Tibial nerve (tissue), 4 donors: ENCODE results near the gene CIDEA. TPM values are rescaled to one million over a fixed set of nuclear protein-coding genes. Genes with fewer than 3 reads are reported as not detected.
"Not testable (repeated sequence)": the region's sequence is repeated elsewhere in the genome, so short reads cannot be mapped to it uniquely, and the experiment has no call there.

Source experiments
- DNase-seq, 2 donors: peaks; one replicate each; pipeline ENCODE4 v3.0.0-alpha.2; 2019; ENCODE audit warnings: low spot score in 2 of 2
- H3K27ac ChIP-seq, 4 donors: fragments of 200-600 bp; sonication (generic) in 3 of 4; one replicate each; pipeline ENCODE4 v1.5.1; 2017 to 2019; ENCODE audit warnings: mild to moderate bottlenecking in 1 of 4
- H3K27me3 ChIP-seq, 2 donors: fragments of 200-600 bp; sonication (generic) in 1 of 2; one replicate each; pipeline versions ENCODE4 v1.5.1 to v1.6.0; 2017 to 2019
- H3K36me3 ChIP-seq, 3 donors: fragments of 200-600 bp; sonication (generic); one replicate each; pipeline ENCODE4 v1.5.1; 2018 to 2019
- H3K4me1 ChIP-seq, 4 donors: fragments of 200-600 bp; sonication (generic) in 3 of 4; one replicate each; pipeline ENCODE4 v1.5.1; 2017 to 2019
- H3K4me3 ChIP-seq, 4 donors: fragments of 200-600 bp; sonication (generic) in 3 of 4; one replicate each; pipeline ENCODE4 v1.5.1; 2017 to 2019; ENCODE audit warnings: mild to moderate bottlenecking in 1 of 4, moderate library complexity in 1 of 4
- H3K9me3 ChIP-seq, 4 donors: fragments of 200-600 bp; sonication (generic) in 3 of 4; one replicate each; pipeline ENCODE4 v1.5.1; 2017 to 2019
- CTCF ChIP-seq, 5 experiments: fragments of 200-600 bp in 3 of 5; fragments of 450-650 bp in 2 of 5; sonication (generic) in 3 of 5; IDR thresholded peaks; one replicate each; pipeline ENCODE4 v1.5.1; 2016 to 2019; ENCODE audit warnings: antibody characterized with exemption in 5 of 5, mild to moderate bottlenecking in 3 of 5, moderate library complexity in 2 of 5
- EP300 ChIP-seq, 2 donors: sonication (generic); formaldehyde crosslinking; IDR thresholded peaks; one replicate each; pipeline ENCODE4 v1.6.1; 2017; ENCODE audit warnings: antibody characterized with exemption in 2 of 2, mild to moderate bottlenecking in 1 of 2
- POLR2A ChIP-seq, 2 donors: fragments of 450-650 bp; IDR thresholded peaks; one replicate each; pipeline ENCODE4 v1.6.1; 2017; ENCODE audit warnings: antibody characterized with exemption in 2 of 2, mild to moderate bottlenecking in 2 of 2, moderate library complexity in 2 of 2
- WGBS, 2 donors: methylation state at CpG; one replicate each; pipeline ENCODE4 v1.1.5; 2018; 5-methylcytosine and 5-hydroxymethylcytosine counted together
- total RNA-seq, 4 donors: library from RNA; depleted of rRNA; stranded (reverse); fragments of >200 nt; gene quantifications; one replicate each; pipeline ENCODE4 v1.1.0, GENCODE V29; 2016

Gene CIDEA
- total RNA-seq, 4 donors from 2014 or later, result 18.8 to 135 (median 61.6) TPM

- Histone ChIP-seq H3K27me3 (no peaks in the 10 kb centered on the region), H3K9me3 (no peaks in the 10 kb centered on the region), H3K36me3 (no peaks in the 10 kb centered on the region), H3K4me1 (peaks cover 0 to 24% (median 2%) of the 10 kb centered on the region in 4 donors), H3K4me3 (no peak overlapping the region), H3K27ac (no peak overlapping the region)
- DNase-seq, result peak; percentile 65 to 80
- 36 to 37% methylated on average over 32 to 33 of the region's 33 CpGs for WGBS, 2 donors
- TF ChIP-seq POLR2A (IDR thresholded peaks at IDR 0.05) (no peak), EP300 (IDR thresholded peaks at IDR 0.05) (no peak), CTCF (IDR thresholded peaks at IDR 0.05) (peak; percentile 83 to 91 (median 87))
These were observed 17.0 kb upstream of the CIDEA start for GRCh38 chr18:12236934-12237832.

- Histone ChIP-seq H3K27me3 (no peaks in the 10 kb centered on the region), H3K36me3 (no peaks in the 10 kb centered on the region), H3K9me3 (no peaks in the 10 kb centered on the region), H3K4me3 (no peak overlapping the region), H3K4me1 (peaks cover 0 to 24% (median 2%) of the 10 kb centered on the region in 4 donors), H3K27ac (no peak overlapping the region)
- WGBS, 2 donors, result 21 to 29% methylated on average over 3 of the region's 3 CpGs
- TF ChIP-seq CTCF (IDR thresholded peaks at IDR 0.05) (no peak), EP300 (IDR thresholded peaks at IDR 0.05) (no peak), POLR2A (IDR thresholded peaks at IDR 0.05) (no peak)
- no peak for DNase-seq
These were observed 15.3 kb upstream of the CIDEA start for GRCh38 chr18:12238826-12239225.

GRCh38 chr18:12239431-12239830 is 14.7 kb upstream of the CIDEA start:
- no peaks in the 10 kb centered on the region for H3K9me3 ChIP-seq
- no peak overlapping the region for H3K4me3 ChIP-seq
- DNase-seq, result no peak
- H3K4me1 ChIP-seq, result peaks cover 0 to 24% (median 2%) of the 10 kb centered on the region in 4 donors
- no peaks in the 10 kb centered on the region for H3K36me3 ChIP-seq
- 77 to 79% methylated on average over 6 of the region's 6 CpGs for WGBS, 2 donors
- no peak overlapping the region for H3K27ac ChIP-seq
- TF ChIP-seq EP300 (IDR thresholded peaks at IDR 0.05) (no peak), POLR2A (IDR thresholded peaks at IDR 0.05) (no peak), CTCF (IDR thresholded peaks at IDR 0.05) (no peak)
- no peaks in the 10 kb centered on the region for H3K27me3 ChIP-seq

GRCh38 chr18:12242658-12243260 is 11.4 kb upstream of the CIDEA start:
- Histone ChIP-seq H3K4me1 (peaks cover 0 to 13% (median 0%) of the 10 kb centered on the region in 4 donors), H3K27ac (no peak overlapping the region), H3K36me3 (no peaks in the 10 kb centered on the region), H3K27me3 (peaks cover 0 to 10% of the 10 kb centered on the region in 2 donors), H3K4me3 (no peak overlapping the region), H3K9me3 (no peaks in the 10 kb centered on the region)
- TF ChIP-seq CTCF (IDR thresholded peaks at IDR 0.05) (no peak), EP300 (IDR thresholded peaks at IDR 0.05) (no peak), POLR2A (IDR thresholded peaks at IDR 0.05) (no peak)
- 89 to 92% methylated on average over 21 of the region's 21 CpGs for WGBS, 2 donors
- DNase-seq, result no peak

- DNase-seq, H3K4me3 ChIP-seq: not testable (repeated sequence)
- WGBS, 2 donors, result 92 to 96% methylated on average over 19 to 20 of the region's 25 CpGs
These were observed 10.9 kb upstream of the CIDEA start for GRCh38 chr18:12243272-12243671.

More at GRCh38 chr18:12243272-12243671, 10.9 kb upstream of the CIDEA start:
- peaks cover 0 to 13% (median 0%) of the 10 kb centered on the region in 4 donors for H3K4me1 ChIP-seq
- not testable (repeated sequence) for H3K27ac ChIP-seq, H3K9me3 ChIP-seq, H3K36me3 ChIP-seq
- H3K27me3 ChIP-seq, result peaks cover 0 to 14% of the 10 kb centered on the region in 2 donors
